ENCODE data around the gene C6orf118. TPM values are rescaled to one million over a fixed set of nuclear protein-coding genes. Genes with fewer than 3 reads are reported as not detected.
A peak's percentile ranks its signal among the peaks of the same experiment; 100 is the strongest.

C6orf118 gene
- not detected for polyA plus RNA-seq

- H3K27me3 ChIP-seq (ENCODE audit: control insufficient read depth in 1 of 2, insufficient read depth in 2 of 2, low read length in 2 of 2), result no peaks in the 10 kb centered on the region
- no peaks in the 10 kb centered on the region for H3K36me3 ChIP-seq (ENCODE audit: control insufficient read depth in 2 of 2, insufficient read depth in 2 of 2, low read length in 1 of 2)
- H3K27ac ChIP-seq (ENCODE audit: low read depth in 2 of 2, low read length in 1 of 2), result no peak within 1 kb of the TSS
- peaks cover 0 to 2% of the 10 kb centered on the region in 2 donors for H3K4me1 ChIP-seq (ENCODE audit: control insufficient read depth in 2 of 2, insufficient read depth in 2 of 2, low read length in 1 of 2)
- peak within 1 kb of the TSS; percentile 3 to 31 for H3K4me3 ChIP-seq (ENCODE audit: low read depth in 1 of 2, low read length in 2 of 2)
- H3K9me3 ChIP-seq (ENCODE audit: control insufficient read depth in 2 of 2, insufficient read depth in 1 of 2, low read depth in 1 of 2, low read length in 1 of 2), result no peaks in the 10 kb centered on the region
- 8% methylated on average over 35 of the region's 35 CpGs for WGBS, 2 donors
Measured at GRCh38 chr6:165308926-165309731, at the start of gene C6orf118. Gene C6orf118 (minus strand): TSS chr6:165309605. CDS start chr6:165309586, 19 bp downstream.

- H3K9me3 ChIP-seq (ENCODE audit: control insufficient read depth in 2 of 2, insufficient read depth in 1 of 2, low read depth in 1 of 2, low read length in 1 of 2), result peaks cover 0 to 5% of the 10 kb centered on the region in 2 donors
- H3K27me3 ChIP-seq (ENCODE audit: control insufficient read depth in 1 of 2, insufficient read depth in 2 of 2, low read length in 2 of 2), result no peaks in the 10 kb centered on the region
- no peak overlapping the region for H3K4me3 ChIP-seq (ENCODE audit: low read depth in 1 of 2, low read length in 2 of 2)
- H3K4me1 ChIP-seq (ENCODE audit: control insufficient read depth in 2 of 2, insufficient read depth in 2 of 2, low read length in 1 of 2), result no peaks in the 10 kb centered on the region
- WGBS, 2 donors, result 72 to 75% methylated on average over 4 of the region's 4 CpGs
- H3K36me3 ChIP-seq (ENCODE audit: control insufficient read depth in 2 of 2, insufficient read depth in 2 of 2, low read length in 1 of 2), result no peaks in the 10 kb centered on the region
- no peak overlapping the region for H3K27ac ChIP-seq (ENCODE audit: low read depth in 2 of 2, low read length in 1 of 2)
Measured at GRCh38 chr6:165345700-165346099, 36.3 kb upstream of the C6orf118 start.

GRCh38 chr6:165340532-165340931 is 31.1 kb upstream of the C6orf118 start:
- Histone ChIP-seq H3K27me3 (ENCODE audit: control insufficient read depth in 1 of 2, insufficient read depth in 2 of 2, low read length in 2 of 2) (no peaks in the 10 kb centered on the region), H3K36me3 (ENCODE audit: control insufficient read depth in 2 of 2, insufficient read depth in 2 of 2, low read length in 1 of 2) (no peaks in the 10 kb centered on the region), H3K4me1 (ENCODE audit: control insufficient read depth in 2 of 2, insufficient read depth in 2 of 2, low read length in 1 of 2) (no peaks in the 10 kb centered on the region), H3K27ac (ENCODE audit: low read depth in 2 of 2, low read length in 1 of 2) (no peak overlapping the region), H3K4me3 (ENCODE audit: low read depth in 1 of 2, low read length in 2 of 2) (no peak overlapping the region), H3K9me3 (ENCODE audit: control insufficient read depth in 2 of 2, insufficient read depth in 1 of 2, low read depth in 1 of 2, low read length in 1 of 2) (peaks cover 0 to 3% of the 10 kb centered on the region in 2 donors)
- 66 to 70% methylated on average over 5 of the region's 5 CpGs for WGBS, 2 donors

- H3K4me3 ChIP-seq (ENCODE audit: low read depth in 1 of 2, low read length in 2 of 2), result no peak overlapping the region
- WGBS, 2 donors, result 63 to 68% methylated on average over 7 of the region's 7 CpGs
- no peaks in the 10 kb centered on the region for H3K27me3 ChIP-seq (ENCODE audit: control insufficient read depth in 1 of 2, insufficient read depth in 2 of 2, low read length in 2 of 2)
- H3K4me1 ChIP-seq (ENCODE audit: control insufficient read depth in 2 of 2, insufficient read depth in 2 of 2, low read length in 1 of 2), result no peaks in the 10 kb centered on the region
- H3K36me3 ChIP-seq (ENCODE audit: control insufficient read depth in 2 of 2, insufficient read depth in 2 of 2, low read length in 1 of 2), result no peaks in the 10 kb centered on the region
- no peak overlapping the region for H3K27ac ChIP-seq (ENCODE audit: low read depth in 2 of 2, low read length in 1 of 2)
- H3K9me3 ChIP-seq (ENCODE audit: control insufficient read depth in 2 of 2, insufficient read depth in 1 of 2, low read depth in 1 of 2, low read length in 1 of 2), result peaks cover 3 to 4% of the 10 kb centered on the region in 2 donors
Measured at GRCh38 chr6:165325609-165326008, 16.2 kb upstream of the C6orf118 start.

- H3K4me3 ChIP-seq (ENCODE audit: low read depth in 1 of 2, low read length in 2 of 2), result no peak overlapping the region
- WGBS, 2 donors, result 66 to 71% methylated on average over 1 of the region's 1 CpG
- H3K36me3 ChIP-seq (ENCODE audit: control insufficient read depth in 2 of 2, insufficient read depth in 2 of 2, low read length in 1 of 2), result no peaks in the 10 kb centered on the region
- no peak overlapping the region for H3K27ac ChIP-seq (ENCODE audit: low read depth in 2 of 2, low read length in 1 of 2)
- H3K9me3 ChIP-seq (ENCODE audit: control insufficient read depth in 2 of 2, insufficient read depth in 1 of 2, low read depth in 1 of 2, low read length in 1 of 2), result peaks cover 3 to 4% of the 10 kb centered on the region in 2 donors
- H3K27me3 ChIP-seq (ENCODE audit: control insufficient read depth in 1 of 2, insufficient read depth in 2 of 2, low read length in 2 of 2), result no peaks in the 10 kb centered on the region
- no peaks in the 10 kb centered on the region for H3K4me1 ChIP-seq (ENCODE audit: control insufficient read depth in 2 of 2, insufficient read depth in 2 of 2, low read length in 1 of 2)
Measured at GRCh38 chr6:165321555-165322145, 12.2 kb upstream of the C6orf118 start.

- Histone ChIP-seq H3K36me3 (ENCODE audit: control insufficient read depth in 2 of 2, insufficient read depth in 2 of 2, low read length in 1 of 2) (no peaks in the 10 kb centered on the region), H3K27ac (ENCODE audit: low read depth in 2 of 2, low read length in 1 of 2) (no peak overlapping the region)
- whole genome bisulfite sequencing, 2 donors, result 67 to 75% methylated on average over 3 of the region's 3 CpGs
Measured at GRCh38 chr6:165321150-165321549, 11.7 kb upstream of the C6orf118 start.

GRCh38 chr6:165317723-165318122 is 8.3 kb upstream of the C6orf118 start:
- Histone ChIP-seq H3K4me1 (ENCODE audit: control insufficient read depth in 2 of 2, insufficient read depth in 2 of 2, low read length in 1 of 2) (no peaks in the 10 kb centered on the region), H3K27me3 (ENCODE audit: control insufficient read depth in 1 of 2, insufficient read depth in 2 of 2, low read length in 2 of 2) (no peaks in the 10 kb centered on the region), H3K4me3 (ENCODE audit: low read depth in 1 of 2, low read length in 2 of 2) (no peak overlapping the region), H3K9me3 (ENCODE audit: control insufficient read depth in 2 of 2, insufficient read depth in 1 of 2, low read depth in 1 of 2, low read length in 1 of 2) (peaks cover 3 to 4% of the 10 kb centered on the region in 2 donors), H3K36me3 (ENCODE audit: control insufficient read depth in 2 of 2, insufficient read depth in 2 of 2, low read length in 1 of 2) (no peaks in the 10 kb centered on the region), H3K27ac (ENCODE audit: low read depth in 2 of 2, low read length in 1 of 2) (no peak overlapping the region)
- WGBS, 2 donors, result 88 to 89% methylated on average over 11 to 14 of the region's 14 CpGs

More at GRCh38 chr6:165321150-165321549, 11.7 kb upstream of the C6orf118 start:
- Histone ChIP-seq H3K4me3 (ENCODE audit: low read depth in 1 of 2, low read length in 2 of 2) (no peak overlapping the region), H3K4me1 (ENCODE audit: control insufficient read depth in 2 of 2, insufficient read depth in 2 of 2, low read length in 1 of 2) (no peaks in the 10 kb centered on the region), H3K9me3 (ENCODE audit: control insufficient read depth in 2 of 2, insufficient read depth in 1 of 2, low read depth in 1 of 2, low read length in 1 of 2) (peaks cover 3 to 4% of the 10 kb centered on the region in 2 donors), H3K27me3 (ENCODE audit: control insufficient read depth in 1 of 2, insufficient read depth in 2 of 2, low read length in 2 of 2) (no peaks in the 10 kb centered on the region)

- Histone ChIP-seq H3K27ac (ENCODE audit: low read depth in 2 of 2, low read length in 1 of 2) (no peak overlapping the region), H3K36me3 (ENCODE audit: control insufficient read depth in 2 of 2, insufficient read depth in 2 of 2, low read length in 1 of 2) (no peaks in the 10 kb centered on the region), H3K9me3 (ENCODE audit: control insufficient read depth in 2 of 2, insufficient read depth in 1 of 2, low read depth in 1 of 2, low read length in 1 of 2) (no peaks in the 10 kb centered on the region), H3K27me3 (ENCODE audit: control insufficient read depth in 1 of 2, insufficient read depth in 2 of 2, low read length in 2 of 2) (no peaks in the 10 kb centered on the region), H3K4me1 (ENCODE audit: control insufficient read depth in 2 of 2, insufficient read depth in 2 of 2, low read length in 1 of 2) (peaks cover 0 to 2% of the 10 kb centered on the region in 2 donors), H3K4me3 (ENCODE audit: low read depth in 1 of 2, low read length in 2 of 2) (no peak overlapping the region)
- WGBS, 2 donors, result 65 to 78% methylated on average over 3 of the region's 3 CpGs
Measured at GRCh38 chr6:165306955-165307354, 2.5 kb downstream of the C6orf118 start.

- Histone ChIP-seq H3K36me3 (ENCODE audit: control insufficient read depth in 2 of 2, insufficient read depth in 2 of 2, low read length in 1 of 2) (no peaks in the 10 kb centered on the region), H3K27ac (ENCODE audit: low read depth in 2 of 2, low read length in 1 of 2) (no peak overlapping the region), H3K27me3 (ENCODE audit: control insufficient read depth in 1 of 2, insufficient read depth in 2 of 2, low read length in 2 of 2) (no peaks in the 10 kb centered on the region), H3K4me1 (ENCODE audit: control insufficient read depth in 2 of 2, insufficient read depth in 2 of 2, low read length in 1 of 2) (no peaks in the 10 kb centered on the region), H3K9me3 (ENCODE audit: control insufficient read depth in 2 of 2, insufficient read depth in 1 of 2, low read depth in 1 of 2, low read length in 1 of 2) (peaks cover 5 to 8% of the 10 kb centered on the region in 2 donors), H3K4me3 (ENCODE audit: low read depth in 1 of 2, low read length in 2 of 2) (no peak overlapping the region)
- WGBS, 2 donors, result 91 to 95% methylated on average over 38 of the region's 38 CpGs
Measured at GRCh38 chr6:165301372-165302246, 7.8 kb downstream of the C6orf118 start.

All from esophagus (tissue), 2 donors.